ENCODE results near the gene NIP7. TPM values are rescaled to one million over a fixed set of nuclear protein-coding genes. Genes with fewer than 3 reads are reported as not detected.

NIP7 gene
- total RNA-seq, 1 experiment from 2014 or later, result 72.8 TPM

- Histone ChIP-seq H4K5ac (ENCODE audit: insufficient read length, low read depth, low read length) (no peak overlapping the region), H3K23ac (ENCODE audit: insufficient read length, low read depth, low read length) (no peak overlapping the region), H3K4ac (ENCODE audit: low read depth, low read length) (no peak overlapping the region), H3K27ac (ENCODE audit: insufficient read length, low read depth, low read length) (no peak overlapping the region), H3T11ph (ENCODE audit: low read length) (no peak overlapping the region), H3K56ac (ENCODE audit: insufficient read length, low read depth, low read length) (no peak overlapping the region), H3K27me3 (ENCODE audit: insufficient read depth, low read length) (no peaks in the 10 kb centered on the region), H4K8ac (replicated peaks; ENCODE audit: insufficient read length, low read depth, low read length) (no peak overlapping the region), H2BK5ac (ENCODE audit: insufficient read length, low read length) (no peak overlapping the region), H3K18ac (ENCODE audit: insufficient read length, low read depth, low read length) (no peak overlapping the region), H3K9me3 (ENCODE audit: control insufficient read depth, low read depth, low read length) (no peaks in the 10 kb centered on the region), H4K91ac (ENCODE audit: insufficient read length, low read depth, low read length) (no peak overlapping the region), H2AFZ (ENCODE audit: low read length) (no peak overlapping the region), H2BK15ac (ENCODE audit: low read depth, low read length) (no peak overlapping the region), H3K4me2 (ENCODE audit: insufficient read depth, insufficient read length, low read length) (no peak overlapping the region), H2AK5ac (ENCODE audit: insufficient read length, low read length) (no peak overlapping the region), H2BK120ac (ENCODE audit: low read depth, low read length, poor library complexity, severe bottlenecking) (no peak overlapping the region), H3K14ac (ENCODE audit: insufficient read depth, low read length) (no peak overlapping the region), H3K23me2 (ENCODE audit: insufficient read length, low read depth, low read length, poor library complexity, severe bottlenecking) (no peaks in the 10 kb centered on the region), H3K9ac (ENCODE audit: extremely low read depth, insufficient read length, low read length) (no peak overlapping the region), H2BK12ac (ENCODE audit: insufficient read length, low read depth, low read length) (no peak overlapping the region), H4K20me1 (ENCODE audit: control insufficient read depth, insufficient read depth, insufficient read length) (no peaks in the 10 kb centered on the region), H3K79me1 (ENCODE audit: insufficient read depth, low read depth, low read length, poor library complexity, severe bottlenecking) (no peaks in the 10 kb centered on the region), H3K4me1 (ENCODE audit: insufficient read depth, low read length) (no peaks in the 10 kb centered on the region), H3K79me2 (ENCODE audit: insufficient read depth, low read length) (no peaks in the 10 kb centered on the region), H2BK20ac (ENCODE audit: low read depth, low read length, poor library complexity, severe bottlenecking) (no peak overlapping the region)
- no peak for DNase-seq
- Mint-ChIP-seq H3K4me3 (no peak overlapping the region), H3K9me3 (no peaks in the 10 kb centered on the region), H3K27ac (peak overlapping the region in 2 of 3 experiments; percentile 1 to 7; a peak in 1 of 7 replicates), H3K27me3 (ENCODE audit: low read depth) (no peaks in the 10 kb centered on the region), H3K36me3 (ENCODE audit: insufficient read depth in 1 of 3, low read depth in 3 of 3) (peaks cover 22 to 57% (median 51%) of the 10 kb centered on the region in 3 experiments; a peak in 6 of 7 replicates), H3K4me1 (no peaks in the 10 kb centered on the region)
- no CpG with 5 or more reads among the region's 2 CpGs for WGBS (ENCODE audit: extremely low coverage, insufficient read length, low lambda C conversion rate)
- no peak for TF ChIP-seq CTCF (conservative IDR thresholded peaks at IDR 0.05)
Observed at GRCh38 chr16:69365901-69366300, 26.3 kb downstream of the NIP7 start.

Data from H9 (cell line).